H9 (cell line): ENCODE data around the gene NAT14. TPM values are rescaled to one million over a fixed set of nuclear protein-coding genes. Genes with fewer than 3 reads are reported as not detected.
"Not testable (repeated sequence)": the region's sequence is repeated elsewhere in the genome, so short reads cannot be mapped to it uniquely, and the experiment has no call there.

Experiments
- DNase-seq: peaks from one replicate; pipeline ENCODE4 v3.0.0-alpha.2; 2017
- H2AFZ ChIP-seq: one replicate; pipeline ENCODE4 v1.6.1; 2013; ENCODE audit warnings: mild to moderate bottlenecking, low read length, control low read depth, moderate library complexity
- H2AK5ac ChIP-seq: 2 replicates; pipeline ENCODE4 v1.6.1; 2013; ENCODE audit warnings: low read length, control low read depth, mixed read lengths; ENCODE audit not compliant: insufficient read length
- H2BK120ac ChIP-seq: one replicate; pipeline ENCODE4 v1.6.1; 2013; ENCODE audit warnings: low read depth, mild to moderate bottlenecking, low read length, control low read depth, inconsistent platforms; ENCODE audit not compliant: poor library complexity, severe bottlenecking
- H2BK12ac ChIP-seq: 2 replicates; pipeline ENCODE4 v1.6.1; 2013; ENCODE audit warnings: low read length, control low read depth, mixed read lengths, low read depth; ENCODE audit not compliant: insufficient read length
- H2BK15ac ChIP-seq: 2 replicates; pipeline ENCODE4 v1.6.1; 2013; ENCODE audit warnings: low read depth, low read length, control low read depth
- H2BK20ac ChIP-seq: one replicate; pipeline ENCODE4 v1.6.1; 2013; ENCODE audit warnings: low read depth, mild to moderate bottlenecking, low read length, control low read depth, inconsistent platforms; ENCODE audit not compliant: poor library complexity, severe bottlenecking
- H2BK5ac ChIP-seq: 2 replicates; pipeline ENCODE4 v1.6.1; 2013; ENCODE audit warnings: low read length, control low read depth, mixed read lengths; ENCODE audit not compliant: insufficient read length
- H3K14ac ChIP-seq: 2 replicates; pipeline ENCODE4 v1.6.1; 2013; ENCODE audit warnings: low read length, control low read depth; ENCODE audit not compliant: insufficient read depth
- H3K18ac ChIP-seq: 2 replicates; pipeline ENCODE4 v1.6.1; 2013; ENCODE audit warnings: low read depth, mild to moderate bottlenecking, mixed read lengths, low read length, control low read depth; ENCODE audit not compliant: insufficient read length
- H3K23ac ChIP-seq: 2 replicates; pipeline ENCODE4 v1.6.1; 2013; ENCODE audit warnings: low read length, control low read depth, mixed read lengths, low read depth; ENCODE audit not compliant: insufficient read length
- H3K23me2 ChIP-seq: 2 replicates; pipeline ENCODE4 v1.6.1; 2013; ENCODE audit warnings: low read depth, mild to moderate bottlenecking, mixed read lengths, low read length, control low read depth; ENCODE audit not compliant: insufficient read length, poor library complexity, severe bottlenecking
- H3K27ac ChIP-seq: 2 replicates; pipeline ENCODE4 v1.5.1; 2013; ENCODE audit warnings: low read length, control low read depth, mixed read lengths, low read depth; ENCODE audit not compliant: insufficient read length
- H3K27me3 ChIP-seq: 2 replicates; pipeline ENCODE4 v1.6.1; 2013; ENCODE audit warnings: low read length, control low read depth, inconsistent platforms; ENCODE audit not compliant: insufficient read depth
- H3K4ac ChIP-seq: 2 replicates; pipeline ENCODE4 v1.6.1; 2013; ENCODE audit warnings: low read depth, mild to moderate bottlenecking, control low read depth, inconsistent platforms, low read length, moderate library complexity
- H3K4me1 ChIP-seq: 2 replicates; pipeline ENCODE4 v1.6.1; 2013; ENCODE audit warnings: low read length, control low read depth, inconsistent platforms; ENCODE audit not compliant: insufficient read depth
- H3K4me2 ChIP-seq: 2 replicates; pipeline ENCODE4 v1.6.1; 2013; ENCODE audit warnings: low read length, control low read depth, mixed read lengths; ENCODE audit not compliant: insufficient read length, insufficient read depth
- H3K56ac ChIP-seq: 2 replicates; pipeline ENCODE4 v1.6.1; 2013; ENCODE audit warnings: low read depth, mild to moderate bottlenecking, mixed read lengths, low read length, control low read depth; ENCODE audit not compliant: insufficient read length
- H3K79me1 ChIP-seq: 2 replicates; pipeline ENCODE4 v1.6.1; 2013; ENCODE audit warnings: low read depth, mild to moderate bottlenecking, moderate library complexity, low read length, control low read depth, inconsistent platforms; ENCODE audit not compliant: insufficient read depth, poor library complexity, severe bottlenecking
- H3K79me2 ChIP-seq: 2 replicates; pipeline ENCODE4 v1.6.1; 2013; ENCODE audit warnings: low read length, control low read depth, inconsistent platforms; ENCODE audit not compliant: insufficient read depth
- H3K9ac ChIP-seq: 2 replicates; pipeline ENCODE4 v1.6.1; 2013; ENCODE audit warnings: low read length, control low read depth, mixed read lengths; ENCODE audit not compliant: insufficient read length; ENCODE audit errors: extremely low read depth
- H3K9me3 ChIP-seq: one replicate; pipeline ENCODE4 v1.6.1; 2013; ENCODE audit warnings: low read depth, low read length, inconsistent platforms; ENCODE audit not compliant: control insufficient read depth
- H3T11ph ChIP-seq: one replicate; pipeline ENCODE4 v1.6.1; 2013; ENCODE audit warnings: mild to moderate bottlenecking, low read length, control low read depth, inconsistent platforms
- H4K20me1 ChIP-seq: one replicate; pipeline ENCODE4 v1.6.1; 2013; ENCODE audit not compliant: control insufficient read depth, insufficient read length, insufficient read depth
- H4K5ac ChIP-seq: 2 replicates; pipeline ENCODE4 v1.6.1; 2013; ENCODE audit warnings: low read depth, mild to moderate bottlenecking, mixed read lengths, low read length, control low read depth; ENCODE audit not compliant: insufficient read length
- H4K8ac ChIP-seq: replicated peaks from 2 replicates; pipeline ENCODE4 v1.6.1; 2013; ENCODE audit warnings: low read length, control low read depth, mixed read lengths, low read depth; ENCODE audit not compliant: insufficient read length
- H4K91ac ChIP-seq: 2 replicates; pipeline ENCODE4 v1.6.1; 2013; ENCODE audit warnings: low read depth, mild to moderate bottlenecking, moderate library complexity, mixed read lengths, low read length, control low read depth; ENCODE audit not compliant: insufficient read length
- H3K27ac Mint-ChIP-seq, 3 experiments: 2 replicates in 2 of 3; 3 replicates in 1 of 3; pipeline ENCODE4 v1.8.0; 2020 to 2021; ENCODE audit warnings: mixed read lengths in 3 of 3, mild to moderate bottlenecking in 1 of 3, moderate library complexity in 1 of 3
- H3K27me3 Mint-ChIP-seq: 2 replicates; pipeline ENCODE4 v1.8.0; 2021; ENCODE audit warnings: low read depth, mild to moderate bottlenecking, moderate library complexity, mixed read lengths
- H3K36me3 Mint-ChIP-seq, 3 experiments: 2 replicates in 2 of 3; 3 replicates in 1 of 3; pipeline ENCODE4 v1.8.0; 2020 to 2021; ENCODE audit warnings: low read depth in 3 of 3, mixed read lengths in 3 of 3; ENCODE audit not compliant: insufficient read depth in 1 of 3
- H3K4me1 Mint-ChIP-seq, 2 experiments: 2 replicates each; pipeline ENCODE4 v1.8.0; 2020; ENCODE audit warnings: mixed read lengths in 2 of 2
- H3K4me3 Mint-ChIP-seq, 2 experiments: 2 replicates in 1 of 2; 3 replicates in 1 of 2; pipeline ENCODE4 v1.8.0; 2020 to 2021; ENCODE audit warnings: mild to moderate bottlenecking in 2 of 2, mixed read lengths in 2 of 2, moderate library complexity in 1 of 2
- H3K9me3 Mint-ChIP-seq, 2 experiments: 2 replicates in 1 of 2; 3 replicates in 1 of 2; pipeline ENCODE4 v1.8.0; 2020; ENCODE audit warnings: mild to moderate bottlenecking in 2 of 2, mixed read lengths in 2 of 2, moderate library complexity in 1 of 2
- WGBS: extraction: QIAGEN DNeasy Blood & Tissue Kit; methylation state at CpG from one replicate; pipeline ENCODE4 v1.1.7; 2013; ENCODE audit warnings: missing lambda C conversion rate, low lambda C conversion rate, mixed read lengths; ENCODE audit not compliant: insufficient read length; ENCODE audit errors: extremely low coverage; 5-methylcytosine and 5-hydroxymethylcytosine counted together
- total RNA-seq: library from RNA; stranded (reverse); gene quantifications from 2 replicates; pipeline ENCODE4 v1.2.1, GENCODE V29; 2021
- TF ChIP-seq, protein P1 (sequence below): fragments of 200-600 bp; sonication (generic); conservative IDR thresholded peaks from 3 replicates; pipeline ENCODE4 v1.8.0; 2021; ENCODE audit warnings: antibody characterized with exemption, mild to moderate bottlenecking

NAT14 gene
- total RNA-seq, 1 experiment from 2014 or later, result 51.2 TPM

DNA sequence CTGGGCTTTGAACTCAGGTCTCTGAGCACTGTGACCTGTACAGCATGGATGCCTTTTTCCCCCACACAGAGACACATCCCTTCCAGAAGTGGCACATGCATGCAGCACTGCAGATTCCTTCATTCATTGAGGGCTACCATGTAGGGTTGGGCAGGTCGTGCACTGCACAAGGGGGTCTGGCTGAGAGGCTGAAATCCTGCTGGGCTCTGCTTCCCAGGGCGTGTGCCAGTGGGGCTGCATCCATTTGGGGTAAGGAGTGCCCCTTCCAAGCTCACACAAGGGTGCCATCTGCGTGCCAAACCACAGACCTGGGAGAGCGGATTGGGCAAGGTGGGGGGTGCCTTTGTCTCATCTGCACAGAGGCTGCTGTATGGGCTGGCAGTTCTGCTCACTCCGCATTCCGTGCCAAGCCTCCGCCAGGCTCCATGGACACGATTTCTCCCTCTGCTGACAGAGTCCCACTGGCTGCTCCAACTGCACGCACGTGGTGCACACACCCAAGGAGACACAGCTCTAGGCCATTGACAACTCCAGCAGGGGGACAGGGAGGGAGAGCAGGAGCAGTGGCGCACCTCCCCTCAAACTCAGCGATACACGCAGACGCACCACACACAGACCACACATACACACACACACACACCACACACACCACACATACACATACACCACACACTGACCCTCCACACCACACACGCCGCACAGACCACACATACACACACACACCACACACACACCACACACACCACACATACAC is 37.4 kb upstream of the NAT14 start:
- Histone ChIP-seq H2BK5ac (no peak overlapping the region), H3K27me3 (peaks cover 64% of the 10 kb centered on the region), H3K23me2 (peaks cover 12% of the 10 kb centered on the region), H2BK20ac (no peak overlapping the region), H3K18ac (no peak overlapping the region), H3K4ac (no peak overlapping the region), H3K23ac (no peak overlapping the region), H2BK15ac (no peak overlapping the region), H3K4me2 (no peak overlapping the region), H2AFZ (no peak overlapping the region), H3K56ac (no peak overlapping the region), H4K8ac (no peak overlapping the region), H3K4me1 (no peaks in the 10 kb centered on the region), H2AK5ac (no peak overlapping the region), H3K27ac (no peak overlapping the region), H2BK120ac (no peak overlapping the region), H3K9ac (no peak overlapping the region), H3K79me2 (no peaks in the 10 kb centered on the region), H4K20me1 (no peaks in the 10 kb centered on the region), H3K9me3 (no peaks in the 10 kb centered on the region), H2BK12ac (no peak overlapping the region), H3K79me1 (no peaks in the 10 kb centered on the region), H4K91ac (no peak overlapping the region), H3K14ac (no peak overlapping the region), H4K5ac (no peak overlapping the region), H3T11ph (no peak overlapping the region)
- H3K27ac Mint-ChIP-seq, result no peak overlapping the region
- DNase-seq, result no peak
- TF ChIP-seq, protein P1, sequence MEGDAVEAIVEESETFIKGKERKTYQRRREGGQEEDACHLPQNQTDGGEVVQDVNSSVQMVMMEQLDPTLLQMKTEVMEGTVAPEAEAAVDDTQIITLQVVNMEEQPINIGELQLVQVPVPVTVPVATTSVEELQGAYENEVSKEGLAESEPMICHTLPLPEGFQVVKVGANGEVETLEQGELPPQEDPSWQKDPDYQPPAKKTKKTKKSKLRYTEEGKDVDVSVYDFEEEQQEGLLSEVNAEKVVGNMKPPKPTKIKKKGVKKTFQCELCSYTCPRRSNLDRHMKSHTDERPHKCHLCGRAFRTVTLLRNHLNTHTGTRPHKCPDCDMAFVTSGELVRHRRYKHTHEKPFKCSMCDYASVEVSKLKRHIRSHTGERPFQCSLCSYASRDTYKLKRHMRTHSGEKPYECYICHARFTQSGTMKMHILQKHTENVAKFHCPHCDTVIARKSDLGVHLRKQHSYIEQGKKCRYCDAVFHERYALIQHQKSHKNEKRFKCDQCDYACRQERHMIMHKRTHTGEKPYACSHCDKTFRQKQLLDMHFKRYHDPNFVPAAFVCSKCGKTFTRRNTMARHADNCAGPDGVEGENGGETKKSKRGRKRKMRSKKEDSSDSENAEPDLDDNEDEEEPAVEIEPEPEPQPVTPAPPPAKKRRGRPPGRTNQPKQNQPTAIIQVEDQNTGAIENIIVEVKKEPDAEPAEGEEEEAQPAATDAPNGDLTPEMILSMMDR, result no peak
- H3K27me3 Mint-ChIP-seq, result peaks cover 22% of the 10 kb centered on the region
- H3K4me1 Mint-ChIP-seq, result peaks cover 4 to 19% of the 10 kb centered on the region in 2 experiments; a peak in 3 of 4 replicates
- no CpG with 5 or more reads among the region's 16 CpGs for WGBS
- no peaks in the 10 kb centered on the region; a peak in 2 of 5 replicates for H3K9me3 Mint-ChIP-seq
- no peak overlapping the region for H3K4me3 Mint-ChIP-seq
- H3K36me3 Mint-ChIP-seq, result no peaks in the 10 kb centered on the region; a peak in 1 of 7 replicates

DNA sequence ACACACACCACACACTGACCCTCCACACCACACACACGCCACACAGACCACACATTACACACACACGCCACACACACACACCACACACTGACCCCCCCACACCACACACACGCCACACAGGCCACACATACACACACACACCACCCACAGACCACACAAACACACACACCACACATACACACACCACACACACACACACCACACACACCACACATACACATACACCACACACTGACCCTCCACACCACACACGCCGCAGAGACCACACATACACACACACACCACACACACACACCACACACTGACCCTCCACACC is 36.9 kb upstream of the NAT14 start:
- not testable (repeated sequence) for H3K27ac ChIP-seq, H2BK12ac ChIP-seq, H3K56ac ChIP-seq, H3K4me1 ChIP-seq, H3K14ac ChIP-seq, H2AK5ac ChIP-seq, H4K8ac ChIP-seq, H3K36me3 Mint-ChIP-seq, H3K4me3 Mint-ChIP-seq, H3K23me2 ChIP-seq, H4K5ac ChIP-seq, H3K4ac ChIP-seq, H3K9me3 Mint-ChIP-seq, DNase-seq, H3K9ac ChIP-seq, H3K79me2 ChIP-seq, H3K23ac ChIP-seq, H2AFZ ChIP-seq, H3T11ph ChIP-seq, H3K4me2 ChIP-seq, H2BK15ac ChIP-seq, H4K91ac ChIP-seq, H3K18ac ChIP-seq, H2BK5ac ChIP-seq, H3K9me3 ChIP-seq, H4K20me1 ChIP-seq, H2BK120ac ChIP-seq, H3K79me1 ChIP-seq, H3K27ac Mint-ChIP-seq, H2BK20ac ChIP-seq
- Mint-ChIP-seq H3K27me3 (peaks cover 27% of the 10 kb centered on the region), H3K4me1 (peaks cover 4 to 16% of the 10 kb centered on the region in 2 experiments; a peak in 3 of 4 replicates)
- H3K27me3 ChIP-seq, result peaks cover 61% of the 10 kb centered on the region
- no CpG with 5 or more reads among the region's 5 CpGs for WGBS
